ENCODE results near the gene CCNL1.
"Not testable (repeated sequence)": the region's sequence is repeated elsewhere in the genome, so short reads cannot be mapped to it uniquely, and the experiment has no call there.

The CCNL1 gene

DNA sequence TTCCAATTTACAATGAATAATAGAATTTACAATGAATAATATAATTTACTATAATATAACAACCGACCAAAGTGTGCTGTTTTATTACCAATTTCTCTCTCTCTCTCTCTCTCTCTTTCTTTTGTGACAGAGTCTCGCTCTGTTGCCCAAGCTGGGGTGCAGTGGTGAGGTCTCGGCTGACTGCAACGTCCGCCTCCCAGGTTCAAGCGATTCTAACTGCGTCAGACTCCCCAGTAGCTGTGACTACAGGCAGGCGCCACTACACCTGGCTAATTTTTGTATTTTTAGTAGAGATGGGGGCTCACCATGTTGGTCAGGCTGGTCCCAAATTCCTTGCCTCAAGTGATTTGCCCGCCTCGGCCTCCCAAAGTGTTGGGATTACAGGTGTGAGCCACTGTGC is 17.0 kb upstream of the CCNL1 start:
- Mint-ChIP-seq H3K9me3 (peaks cover 4% of the 10 kb centered on the region), H3K27me3 (no peaks in the 10 kb centered on the region), H3K27ac (peak overlapping the region; percentile 75), H3K4me1 (ENCODE audit: low read depth) (peaks cover 29% of the 10 kb centered on the region), H3K36me3 (ENCODE audit: low read depth) (peaks cover 34% of the 10 kb centered on the region), H3K4me3 (peak overlapping the region; percentile 57)

- H3K9me3 Mint-ChIP-seq = peaks cover 4% of the 10 kb centered on the region
- H3K4me1 Mint-ChIP-seq (ENCODE audit: low read depth) = peaks cover 36% of the 10 kb centered on the region
- H3K36me3 Mint-ChIP-seq (ENCODE audit: low read depth) = peaks cover 29% of the 10 kb centered on the region
- peak overlapping the region; percentile 95 for H3K4me3 Mint-ChIP-seq
- H3K27ac Mint-ChIP-seq = peak overlapping the region; percentile 97
- no peaks in the 10 kb centered on the region for H3K27me3 Mint-ChIP-seq
Measured at GRCh38 chr3:157175691-157176507, 16.0 kb upstream of the CCNL1 start.

GRCh38 chr3:157174649-157175498 is 14.9 kb upstream of the CCNL1 start:
- H3K27ac Mint-ChIP-seq = peak overlapping the region; percentile 97
- peak overlapping the region; percentile 95 for H3K4me3 Mint-ChIP-seq
- peaks cover 23% of the 10 kb centered on the region for H3K36me3 Mint-ChIP-seq (ENCODE audit: low read depth)
- peaks cover 4% of the 10 kb centered on the region for H3K9me3 Mint-ChIP-seq
- no peaks in the 10 kb centered on the region for H3K27me3 Mint-ChIP-seq
- H3K4me1 Mint-ChIP-seq (ENCODE audit: low read depth) = peaks cover 40% of the 10 kb centered on the region

DNA sequence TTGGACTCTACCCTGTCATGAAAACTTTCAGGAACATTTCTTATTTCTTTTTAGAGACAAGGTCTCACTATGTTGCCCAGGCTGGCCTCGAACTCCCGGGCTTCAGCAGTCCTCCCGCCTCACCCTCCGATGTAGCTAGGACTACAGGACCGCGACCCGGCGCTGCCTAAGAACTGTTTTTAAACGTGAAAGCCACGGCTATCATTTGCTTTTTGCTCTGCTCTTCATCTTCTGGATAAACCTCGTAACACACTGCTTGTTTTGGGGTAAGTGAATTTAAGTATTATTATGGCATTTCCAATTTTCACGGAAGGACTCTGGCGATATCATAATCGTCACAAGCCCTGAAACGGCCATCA is 14.3 kb upstream of the CCNL1 start:
- H3K36me3 Mint-ChIP-seq (ENCODE audit: low read depth) = peaks cover 19% of the 10 kb centered on the region
- H3K9me3 Mint-ChIP-seq = no peaks in the 10 kb centered on the region
- H3K27me3 Mint-ChIP-seq = no peaks in the 10 kb centered on the region
- H3K4me1 Mint-ChIP-seq (ENCODE audit: low read depth) = peaks cover 40% of the 10 kb centered on the region
- H3K4me3 Mint-ChIP-seq = peak overlapping the region; percentile 95
- H3K27ac Mint-ChIP-seq = peak overlapping the region; percentile 97

- H3K9me3 Mint-ChIP-seq, H3K27me3 Mint-ChIP-seq, H3K4me3 Mint-ChIP-seq, H3K27ac Mint-ChIP-seq: not testable (repeated sequence)
- Mint-ChIP-seq H3K4me1 (ENCODE audit: low read depth) (peaks cover 40% of the 10 kb centered on the region), H3K36me3 (ENCODE audit: low read depth) (peaks cover 18% of the 10 kb centered on the region)
Measured at GRCh38 chr3:157173343-157173742, 13.4 kb upstream of the CCNL1 start.

GRCh38 chr3:157172746-157173145 is 12.8 kb upstream of the CCNL1 start:
- H3K27me3 Mint-ChIP-seq = no peaks in the 10 kb centered on the region
- H3K36me3 Mint-ChIP-seq (ENCODE audit: low read depth) = peaks cover 12% of the 10 kb centered on the region
- no peak overlapping the region for H3K27ac Mint-ChIP-seq
- H3K4me3 Mint-ChIP-seq = no peak overlapping the region
- H3K4me1 Mint-ChIP-seq (ENCODE audit: low read depth) = peaks cover 35% of the 10 kb centered on the region
- no peaks in the 10 kb centered on the region for H3K9me3 Mint-ChIP-seq

- H3K27ac Mint-ChIP-seq = peak overlapping the region; percentile 15
- H3K27me3 Mint-ChIP-seq = no peaks in the 10 kb centered on the region
- no peak overlapping the region for H3K4me3 Mint-ChIP-seq
- no peaks in the 10 kb centered on the region for H3K9me3 Mint-ChIP-seq
- H3K4me1 Mint-ChIP-seq (ENCODE audit: low read depth) = peaks cover 21% of the 10 kb centered on the region
- peaks cover under 1% of the 10 kb centered on the region for H3K36me3 Mint-ChIP-seq (ENCODE audit: low read depth)
Measured at GRCh38 chr3:157170861-157171260, 10.9 kb upstream of the CCNL1 start.

GRCh38 chr3:157167371-157168042 is 7.6 kb upstream of the CCNL1 start:
- no peaks in the 10 kb centered on the region for H3K36me3 Mint-ChIP-seq (ENCODE audit: low read depth)
- H3K4me1 Mint-ChIP-seq (ENCODE audit: low read depth) = peaks cover 15% of the 10 kb centered on the region
- no peaks in the 10 kb centered on the region for H3K9me3 Mint-ChIP-seq
- H3K4me3 Mint-ChIP-seq = no peak overlapping the region
- H3K27ac Mint-ChIP-seq = no peak overlapping the region
- no peaks in the 10 kb centered on the region for H3K27me3 Mint-ChIP-seq

- H3K9me3 Mint-ChIP-seq = no peaks in the 10 kb centered on the region
- no peaks in the 10 kb centered on the region for H3K27me3 Mint-ChIP-seq
- H3K36me3 Mint-ChIP-seq (ENCODE audit: low read depth) = peaks cover 4% of the 10 kb centered on the region
- no peak overlapping the region for H3K4me3 Mint-ChIP-seq
- H3K4me1 Mint-ChIP-seq (ENCODE audit: low read depth) = peaks cover 18% of the 10 kb centered on the region
- H3K27ac Mint-ChIP-seq = no peak overlapping the region
Measured at GRCh38 chr3:157166561-157166960, 6.6 kb upstream of the CCNL1 start.

DNA sequence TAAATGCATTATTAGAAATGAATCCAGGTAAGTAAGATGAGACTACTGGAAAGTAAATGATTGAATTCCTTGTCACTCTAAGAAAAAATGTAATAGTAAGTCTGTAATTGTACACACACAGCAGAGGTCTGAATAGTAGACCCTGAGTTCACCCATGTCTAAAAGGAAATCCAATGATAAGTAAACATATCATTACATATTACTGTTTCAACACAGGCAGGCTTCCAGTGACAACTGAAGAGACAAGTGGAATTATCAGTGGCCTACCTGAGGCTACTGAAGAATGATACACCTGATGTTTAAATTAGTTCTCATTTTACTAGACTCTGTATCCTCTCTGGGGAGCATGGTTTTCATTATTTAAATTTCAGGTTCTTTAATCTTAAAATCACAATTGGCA is 6.2 kb upstream of the CCNL1 start:
- H3K9me3 Mint-ChIP-seq = no peaks in the 10 kb centered on the region
- peaks cover 18% of the 10 kb centered on the region for H3K4me1 Mint-ChIP-seq (ENCODE audit: low read depth)
- H3K4me3 Mint-ChIP-seq = no peak overlapping the region
- peaks cover 4% of the 10 kb centered on the region for H3K36me3 Mint-ChIP-seq (ENCODE audit: low read depth)
- no peaks in the 10 kb centered on the region for H3K27me3 Mint-ChIP-seq
- H3K27ac Mint-ChIP-seq = no peak overlapping the region

DNA sequence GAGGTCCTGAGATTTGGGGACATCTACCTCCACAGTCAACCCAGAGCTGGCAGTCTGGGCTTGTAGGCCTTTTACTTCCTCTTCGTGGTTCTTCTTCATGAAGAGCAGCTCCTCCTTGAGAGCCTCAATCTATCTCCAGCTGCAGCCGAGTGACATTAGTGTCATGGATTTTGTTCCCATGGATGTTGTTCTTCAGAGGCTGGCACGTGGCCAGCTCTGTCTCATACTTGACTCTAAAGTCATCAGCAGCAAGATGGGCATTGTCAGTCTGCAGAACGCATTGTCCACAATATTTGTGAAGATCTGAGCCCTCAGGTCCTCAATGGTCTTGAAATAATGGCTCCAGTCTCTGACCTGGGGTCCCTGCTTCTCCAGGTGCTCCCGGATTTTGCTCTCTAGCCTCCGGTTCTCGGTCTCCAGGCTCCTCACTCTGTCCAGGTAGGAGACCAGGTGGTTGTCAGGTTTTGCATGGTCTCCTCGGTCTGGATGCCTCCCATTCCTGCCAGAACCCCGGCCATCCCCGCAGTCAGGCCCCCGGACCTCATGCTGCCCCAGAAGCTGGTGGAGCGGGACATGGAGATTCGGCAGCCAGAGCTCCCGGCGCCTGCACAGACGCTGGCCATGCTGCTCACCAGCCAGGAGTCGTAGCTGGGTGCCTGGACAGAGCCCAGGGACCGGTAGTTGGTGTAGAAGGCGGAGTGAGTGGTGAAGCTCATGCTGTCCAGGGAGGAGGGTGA is 3.4 kb upstream of the CCNL1 start:
- no peak overlapping the region for H3K4me3 Mint-ChIP-seq
- H3K9me3 Mint-ChIP-seq = no peaks in the 10 kb centered on the region
- peaks cover 21% of the 10 kb centered on the region for H3K36me3 Mint-ChIP-seq (ENCODE audit: low read depth)
- H3K27ac Mint-ChIP-seq = peak overlapping the region; percentile 36
- no peaks in the 10 kb centered on the region for H3K27me3 Mint-ChIP-seq
- peaks cover 25% of the 10 kb centered on the region for H3K4me1 Mint-ChIP-seq (ENCODE audit: low read depth)

DNA sequence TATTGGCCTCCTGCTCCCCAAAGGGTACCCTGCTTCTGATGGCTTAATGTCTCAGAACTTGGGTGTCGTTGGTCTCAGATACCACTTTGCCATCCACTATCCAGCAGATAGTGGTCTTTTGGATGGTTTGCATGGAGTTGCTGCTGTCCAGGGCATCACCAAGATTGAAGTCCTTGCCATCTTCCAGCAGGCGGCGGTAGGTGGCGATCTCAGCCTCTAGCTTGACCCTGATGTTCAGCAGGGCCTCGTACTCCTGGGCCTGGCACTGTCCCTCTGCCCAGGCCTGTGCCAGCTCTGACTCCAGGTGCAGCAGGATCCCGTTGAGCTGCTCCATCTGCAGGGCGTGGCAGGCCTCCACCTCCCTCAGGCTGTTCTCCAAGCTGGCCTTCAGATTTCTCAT is 2.7 kb upstream of the CCNL1 start:
- H3K27ac Mint-ChIP-seq, H3K27me3 Mint-ChIP-seq, H3K9me3 Mint-ChIP-seq, H3K4me3 Mint-ChIP-seq: not testable (repeated sequence)
- Mint-ChIP-seq H3K36me3 (ENCODE audit: low read depth) (peaks cover 28% of the 10 kb centered on the region), H3K4me1 (ENCODE audit: low read depth) (peaks cover 33% of the 10 kb centered on the region)

GRCh38 chr3:157160658-157161424 is 894 bp upstream of the CCNL1 start:
- H3K36me3 Mint-ChIP-seq (ENCODE audit: low read depth) = peaks cover 46% of the 10 kb centered on the region
- peaks cover 50% of the 10 kb centered on the region for H3K4me1 Mint-ChIP-seq (ENCODE audit: low read depth)

More at GRCh38 chr3:157160658-157161424, 894 bp upstream of the CCNL1 start:
- no peaks in the 10 kb centered on the region for H3K9me3 Mint-ChIP-seq
- H3K4me3 Mint-ChIP-seq = peak overlapping the region; percentile 100
- no peaks in the 10 kb centered on the region for H3K27me3 Mint-ChIP-seq
- peak overlapping the region; percentile 99 for H3K27ac Mint-ChIP-seq

Measured in stimulated activated naive CD8-positive, alpha-beta T cell treated with anti-CD3 and anti-CD28 coated beads, Interleukin-15, Interleukin-2, amounts not matched to agents 100 ng/mL and 50 ng/mL, for 24 hours (primary cell).